Neutrophil (primary cell): ENCODE measurements around the gene CCSER1.

Experiments
- H3K27ac ChIP-seq: fragments of 200-600 bp; sonication (generic); 2 replicates; pipeline ENCODE4 v1.5.1; 2016; ENCODE audit warnings: mild to moderate bottlenecking, moderate library complexity
- H3K27me3 ChIP-seq: fragments of 200-600 bp; sonication (generic); 2 replicates; pipeline ENCODE4 v1.6.0; 2016; ENCODE audit warnings: mild to moderate bottlenecking
- H3K36me3 ChIP-seq: fragments of 200-600 bp; sonication (generic); 2 replicates; pipeline ENCODE4 v1.5.1; 2017
- H3K4me1 ChIP-seq, 2 experiments: fragments of 200-600 bp in 1 of 2; sonication (generic) in 1 of 2; 1 replicate in 1 of 2; 2 replicates in 1 of 2; pipeline versions ENCODE4 v1.5.1 to v1.6.1; 2013 to 2016; ENCODE audit warnings: low read depth in 1 of 2, low read length in 1 of 2, mild to moderate bottlenecking in 1 of 2, moderate library complexity in 1 of 2; ENCODE audit not compliant: control insufficient read depth in 1 of 2, insufficient read depth in 1 of 2
- H3K4me3 ChIP-seq, 2 experiments: fragments of 200-600 bp in 1 of 2; sonication (generic) in 1 of 2; 1 replicate in 1 of 2; 2 replicates in 1 of 2; pipeline ENCODE4 v1.5.1; 2013 to 2016; ENCODE audit warnings: low read depth in 1 of 2, low read length in 1 of 2, mild to moderate bottlenecking in 1 of 2, moderate library complexity in 1 of 2
- H3K9me3 ChIP-seq: fragments of 200-600 bp; sonication (generic); 2 replicates; pipeline ENCODE4 v1.5.1; 2016
- TF ChIP-seq, protein P1 (sequence below): fragments of 200-600 bp; sonication (generic); IDR thresholded peaks from 2 replicates; pipeline ENCODE4 v1.5.1; 2016; ENCODE audit warnings: antibody characterized with exemption

The CCSER1 gene

DNA sequence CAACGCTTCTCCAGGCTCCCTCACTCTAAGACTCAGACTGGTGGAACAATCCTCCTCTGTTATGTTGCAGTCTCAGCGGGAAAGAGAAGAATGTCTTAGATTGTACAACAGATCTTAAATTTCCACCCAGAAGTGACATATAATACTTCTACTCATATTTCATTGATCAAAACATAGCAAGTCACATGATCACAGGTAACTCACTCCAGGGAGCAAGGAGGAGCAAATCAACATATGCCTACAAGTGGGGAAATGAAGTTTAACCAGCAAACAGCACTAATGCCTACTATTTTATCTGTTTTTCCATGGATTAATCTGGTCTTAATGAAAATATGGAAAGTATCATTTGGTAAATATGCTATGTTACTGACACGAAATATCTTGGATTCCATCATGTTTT, 819.8 kb downstream of the CCSER1 start:
- Histone ChIP-seq H3K4me3 (no peak overlapping the region), H3K4me1 (no peaks in the 10 kb centered on the region), H3K27ac (no peak overlapping the region), H3K27me3 (no peaks in the 10 kb centered on the region), H3K9me3 (no peaks in the 10 kb centered on the region), H3K36me3 (no peaks in the 10 kb centered on the region)
- TF ChIP-seq, protein P1, sequence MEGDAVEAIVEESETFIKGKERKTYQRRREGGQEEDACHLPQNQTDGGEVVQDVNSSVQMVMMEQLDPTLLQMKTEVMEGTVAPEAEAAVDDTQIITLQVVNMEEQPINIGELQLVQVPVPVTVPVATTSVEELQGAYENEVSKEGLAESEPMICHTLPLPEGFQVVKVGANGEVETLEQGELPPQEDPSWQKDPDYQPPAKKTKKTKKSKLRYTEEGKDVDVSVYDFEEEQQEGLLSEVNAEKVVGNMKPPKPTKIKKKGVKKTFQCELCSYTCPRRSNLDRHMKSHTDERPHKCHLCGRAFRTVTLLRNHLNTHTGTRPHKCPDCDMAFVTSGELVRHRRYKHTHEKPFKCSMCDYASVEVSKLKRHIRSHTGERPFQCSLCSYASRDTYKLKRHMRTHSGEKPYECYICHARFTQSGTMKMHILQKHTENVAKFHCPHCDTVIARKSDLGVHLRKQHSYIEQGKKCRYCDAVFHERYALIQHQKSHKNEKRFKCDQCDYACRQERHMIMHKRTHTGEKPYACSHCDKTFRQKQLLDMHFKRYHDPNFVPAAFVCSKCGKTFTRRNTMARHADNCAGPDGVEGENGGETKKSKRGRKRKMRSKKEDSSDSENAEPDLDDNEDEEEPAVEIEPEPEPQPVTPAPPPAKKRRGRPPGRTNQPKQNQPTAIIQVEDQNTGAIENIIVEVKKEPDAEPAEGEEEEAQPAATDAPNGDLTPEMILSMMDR, result no peak

DNA sequence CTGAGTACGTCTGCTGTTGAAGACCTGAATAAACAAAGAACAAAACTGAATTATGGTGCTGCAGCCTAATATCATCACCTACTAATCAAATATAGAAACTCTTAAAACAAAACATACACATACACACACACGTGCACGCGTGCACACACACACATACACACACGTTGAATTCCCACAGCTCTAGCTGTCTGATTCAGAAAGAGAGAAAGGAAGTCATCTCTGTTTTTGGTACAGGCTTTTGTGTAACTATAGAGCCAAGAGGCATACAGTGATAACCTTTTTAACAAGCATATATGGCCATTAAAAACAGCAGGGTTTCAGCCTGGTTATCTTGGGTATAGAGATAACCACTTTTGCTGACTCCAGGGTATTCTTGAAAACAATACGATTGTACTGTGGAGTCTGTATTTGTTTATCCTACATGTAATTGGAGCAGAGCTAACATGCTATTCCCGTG, 823.2 kb downstream of the CCSER1 start:
- Histone ChIP-seq H3K9me3 (no peaks in the 10 kb centered on the region), H3K27me3 (no peaks in the 10 kb centered on the region), H3K36me3 (no peaks in the 10 kb centered on the region), H3K27ac (no peak overlapping the region), H3K4me3 (no peak overlapping the region), H3K4me1 (no peaks in the 10 kb centered on the region)
- TF ChIP-seq, protein P1, result no peak

DNA sequence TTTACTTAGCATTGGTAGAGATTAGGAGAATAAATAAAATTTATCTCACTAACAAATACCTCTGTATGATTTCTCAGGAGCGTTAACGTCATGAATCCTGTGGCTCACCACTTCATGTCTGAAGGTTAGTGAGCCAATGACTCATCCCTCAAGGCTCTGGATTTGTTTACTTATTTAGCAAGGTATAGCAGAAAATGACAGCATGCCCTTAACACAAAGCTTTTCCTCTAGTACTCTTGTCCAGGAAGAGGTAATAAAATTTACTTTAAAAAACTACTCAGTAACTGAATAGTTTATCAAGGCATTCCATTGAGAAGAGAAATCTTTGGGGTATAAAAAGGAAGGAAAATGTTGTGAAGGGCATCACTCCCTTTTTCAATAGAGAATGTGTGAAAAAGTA, 823.8 kb downstream of the CCSER1 start:
- TF ChIP-seq, protein P1, result no peak
- Histone ChIP-seq H3K4me1 (no peaks in the 10 kb centered on the region), H3K27me3 (no peaks in the 10 kb centered on the region), H3K4me3 (no peak overlapping the region), H3K36me3 (no peaks in the 10 kb centered on the region), H3K27ac (no peak overlapping the region), H3K9me3 (no peaks in the 10 kb centered on the region)

DNA sequence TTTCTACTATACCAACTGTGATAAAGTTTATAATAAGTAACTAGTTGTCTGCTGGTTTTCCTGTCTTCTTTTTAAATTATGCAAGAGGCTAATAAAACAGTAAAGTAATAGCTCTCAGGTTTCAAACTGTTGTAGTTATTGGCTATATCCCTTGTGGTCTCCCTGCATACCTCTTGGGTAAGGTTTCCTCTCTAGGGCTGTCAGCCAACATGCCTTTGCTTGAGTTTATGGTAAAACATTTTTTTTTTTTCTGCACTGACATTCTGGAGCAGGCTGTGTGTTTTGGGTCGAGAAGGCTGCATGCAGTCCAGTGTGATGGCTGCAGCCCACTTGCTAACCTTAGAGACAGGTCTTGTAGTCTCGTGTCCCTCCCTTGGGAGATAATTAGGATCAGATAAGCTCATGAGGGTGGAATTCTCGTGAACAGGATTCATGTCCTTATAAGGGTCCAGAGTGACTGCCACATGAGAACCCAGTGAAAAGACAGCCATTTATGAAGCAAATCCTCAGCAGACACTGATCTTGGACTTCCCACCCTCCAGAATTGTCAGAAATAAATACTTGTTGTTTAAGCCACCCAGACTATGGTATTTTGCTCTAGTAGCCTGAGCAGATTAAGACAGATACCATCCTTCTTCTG, 831.2 kb downstream of the CCSER1 start:
- Histone ChIP-seq H3K4me1 (no peaks in the 10 kb centered on the region), H3K27me3 (no peaks in the 10 kb centered on the region), H3K27ac (no peak overlapping the region), H3K9me3 (no peaks in the 10 kb centered on the region), H3K4me3 (no peak overlapping the region), H3K36me3 (no peaks in the 10 kb centered on the region)
- TF ChIP-seq, protein P1, result no peak

DNA sequence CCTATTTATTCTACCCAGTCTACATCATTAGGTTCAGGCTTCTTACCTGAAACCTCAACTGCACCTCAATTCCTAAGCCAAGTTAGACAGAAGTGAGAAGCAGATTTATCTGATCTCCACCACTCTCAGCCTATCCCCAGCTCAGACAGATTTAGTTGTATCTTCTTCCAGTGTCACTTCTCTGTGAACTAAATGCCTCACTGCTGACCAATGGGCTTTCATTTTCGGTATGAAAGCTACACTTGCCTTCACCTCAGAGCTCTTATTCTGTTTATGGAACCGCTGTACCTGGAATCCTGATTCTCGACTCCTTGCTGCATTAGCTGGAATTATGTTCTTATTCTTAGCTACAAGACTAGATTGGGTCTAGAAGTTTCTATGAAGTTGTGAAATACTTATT, 833.2 kb downstream of the CCSER1 start:
- Histone ChIP-seq H3K27me3 (no peaks in the 10 kb centered on the region), H3K4me1 (no peaks in the 10 kb centered on the region), H3K36me3 (no peaks in the 10 kb centered on the region), H3K27ac (no peak overlapping the region), H3K4me3 (no peak overlapping the region), H3K9me3 (no peaks in the 10 kb centered on the region)
- TF ChIP-seq, protein P1, result no peak

DNA sequence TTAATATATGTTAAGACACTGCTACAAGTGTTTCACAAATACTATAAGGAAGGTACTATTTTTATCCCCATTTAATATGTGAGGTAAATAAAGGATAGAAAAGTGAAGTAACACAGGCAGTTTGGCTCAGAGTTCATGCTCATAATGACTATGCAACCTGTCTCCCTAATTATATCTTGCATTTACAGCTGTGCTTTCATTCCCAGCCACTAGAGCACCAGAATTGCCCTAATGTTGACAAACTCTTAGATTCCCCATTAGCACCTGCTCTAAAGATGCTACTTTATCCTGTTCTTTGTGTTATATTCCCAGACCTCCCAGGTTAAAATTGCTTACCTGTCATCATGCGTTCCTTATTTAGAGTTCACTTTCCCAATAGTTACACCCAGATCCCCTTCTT, 833.6 kb downstream of the CCSER1 start:
- Histone ChIP-seq H3K4me3 (no peak overlapping the region), H3K27me3 (no peaks in the 10 kb centered on the region), H3K4me1 (no peaks in the 10 kb centered on the region), H3K27ac (no peak overlapping the region), H3K36me3 (no peaks in the 10 kb centered on the region), H3K9me3 (no peaks in the 10 kb centered on the region)
- TF ChIP-seq, protein P1, result no peak
